SK-N-MC (cell line): ENCODE results near the gene ANK2.

Experiments used
- EZH2 ChIP-seq: fragments of 200-600 bp; sonication (generic); IDR thresholded peaks from one replicate; pipeline ENCODE4 v1.6.1; 2017; ENCODE audit warnings: antibody characterized with exemption
- FOXP2 ChIP-seq: optimal IDR thresholded peaks from 2 replicates; pipeline ENCODE3; 2011; ENCODE audit warnings: mild to moderate bottlenecking, moderate library complexity; ENCODE audit not compliant: insufficient read depth; ENCODE audit errors: extremely low read length, control extremely low read depth
- POLR2AphosphoS5 ChIP-seq: IDR thresholded peaks from 2 replicates; pipeline ENCODE4 v1.6.1; 2012; ENCODE audit warnings: mild to moderate bottlenecking, low read depth, low read length, borderline replicate concordance

- TF ChIP-seq EZH2 (no peak), FOXP2 (no peak), POLR2AphosphoS5 (no peak)
Measured at GRCh38 chr4:113179091-113179490, 129.6 kb downstream of the ANK2 start.
